H1 (cell line): ENCODE data around the gene KNCN. TPM values are rescaled to one million over a fixed set of nuclear protein-coding genes. Genes with fewer than 3 reads are reported as not detected.

ENCODE experiments used
- CTCF ChIA-PET: fragments of 300-600 bp; sonication (Branson Sonifier 250); formaldehyde crosslinking; loops from one replicate; lab custom pipeline; 2021; ENCODE audit not compliant: partially characterized antibody; lab: Charles Lee
- POLR2A ChIA-PET: fragments of 300-600 bp; sonication (Branson Sonifier 250); formaldehyde crosslinking; loops from one replicate; lab custom pipeline; 2021; ENCODE audit warnings: inconsistent platforms; ENCODE audit not compliant: partially characterized antibody; lab: Charles Lee
- DNase-seq, 2 experiments: peaks; one replicate each; pipeline versions ENCODE4 v3.0.0 to v3.0.0-alpha.2; 2010 to 2022; ENCODE audit warnings: low spot score in 2 of 2, low read depth in 1 of 2, mixed read lengths in 1 of 2
- FAIRE-seq: peaks from 2 replicates; lab custom pipeline; 2011; peaks lifted over from hg19 to GRCh38; lab: Jason Lieb, UNC
- H2AFZ ChIP-seq: 2 replicates; pipeline ENCODE4 v1.8.1; 2012; ENCODE audit warnings: low read length, inconsistent platforms
- H2AK5ac ChIP-seq: 2 replicates; pipeline ENCODE4 v1.6.1; 2013; ENCODE audit warnings: low read depth, low read length
- H2BK120ac ChIP-seq: replicated peaks from 2 replicates; pipeline ENCODE3; 2013; ENCODE audit warnings: low read depth, low read length, inconsistent platforms
- H2BK12ac ChIP-seq: 2 replicates; pipeline ENCODE4 v1.6.1; 2013; ENCODE audit warnings: low read depth, low read length
- H2BK15ac ChIP-seq: 2 replicates; pipeline ENCODE4 v1.6.1; 2013; ENCODE audit warnings: low read length
- H2BK20ac ChIP-seq: 2 replicates; pipeline ENCODE4 v1.6.1; 2013; ENCODE audit warnings: low read length
- H2BK5ac ChIP-seq: 2 replicates; pipeline ENCODE4 v1.6.1; 2013; ENCODE audit warnings: low read depth, low read length
- H3K14ac ChIP-seq: 2 replicates; pipeline ENCODE4 v1.6.1; 2013; ENCODE audit warnings: inconsistent platforms; ENCODE audit not compliant: insufficient read length
- H3K18ac ChIP-seq: 2 replicates; pipeline ENCODE4 v1.6.1; 2013; ENCODE audit warnings: low read length; ENCODE audit errors: extremely low read depth
- H3K23ac ChIP-seq: 2 replicates; pipeline ENCODE4 v1.6.1; 2013; ENCODE audit warnings: inconsistent platforms; ENCODE audit not compliant: insufficient read length
- H3K23me2 ChIP-seq: 2 replicates; pipeline ENCODE4 v1.6.1; 2013; ENCODE audit warnings: low read depth, low read length
- H3K27ac ChIP-seq: 2 replicates; pipeline ENCODE4 v1.6.1; 2011; ENCODE audit warnings: low read depth, low read length, inconsistent platforms
- H3K27me3 ChIP-seq, 4 experiments: replicated peaks in 1 of 4; 1 replicate in 1 of 4; 2 replicates in 3 of 4; pipeline versions ENCODE4 v1.6.1 to v1.8.1; 2011 to 2013; ENCODE audit warnings: low read length in 3 of 4, mild to moderate bottlenecking in 3 of 4, inconsistent platforms in 2 of 4, mixed read lengths in 2 of 4, moderate library complexity in 1 of 4; ENCODE audit not compliant: control insufficient read depth in 3 of 4, insufficient read depth in 3 of 4; ENCODE audit errors: extremely low read depth in 1 of 4
- H3K36me3 ChIP-seq, 4 experiments: 2 replicates each; pipeline versions ENCODE4 v1.6.1 to v1.8.1; 2011 to 2013; ENCODE audit warnings: mild to moderate bottlenecking in 4 of 4, low read length in 3 of 4, moderate library complexity in 2 of 4, control low read depth in 1 of 4, inconsistent platforms in 1 of 4; ENCODE audit not compliant: insufficient read depth in 4 of 4, control insufficient read depth in 2 of 4
- H3K4ac ChIP-seq: replicated peaks from 2 replicates; pipeline ENCODE3; 2013; ENCODE audit warnings: low read length, low read depth, mixed read lengths, inconsistent platforms; ENCODE audit not compliant: insufficient read length
- H3K4me1 ChIP-seq, 4 experiments: replicated peaks in 1 of 4; 1 replicate in 1 of 4; 2 replicates in 3 of 4; pipeline versions ENCODE4 v1.6.1 to v1.8.1; 2011 to 2013; ENCODE audit warnings: low read length in 3 of 4, inconsistent platforms in 2 of 4, mixed read lengths in 1 of 4; ENCODE audit not compliant: insufficient read depth in 4 of 4, control insufficient read depth in 3 of 4
- H3K4me2 ChIP-seq, 2 experiments: 2 replicates each; pipeline versions ENCODE4 v1.6.1 to v1.8.1; 2011 to 2013; ENCODE audit warnings: low read depth in 2 of 2, low read length in 2 of 2, control low read depth in 1 of 2, inconsistent platforms in 1 of 2, mild to moderate bottlenecking in 1 of 2; ENCODE audit not compliant: insufficient read depth in 1 of 2
- H3K4me3 ChIP-seq, 4 experiments: fragments of 200-600, 300-600 bp in 1 of 4; sonication (generic), shearing (Covaris generic), sonication (Bioruptor Twin) in 1 of 4; 2 replicates each; pipeline versions ENCODE4 v1.5.1 to v1.8.1; 2011 to 2016; ENCODE audit warnings: low read length in 4 of 4, low read depth in 3 of 4, control low read depth in 2 of 4, inconsistent platforms in 2 of 4, mild to moderate bottlenecking in 2 of 4, mixed read lengths in 1 of 4, moderate library complexity in 1 of 4; ENCODE audit not compliant: insufficient read depth in 2 of 4; ENCODE audit errors: extremely low read depth in 1 of 4
- H3K56ac ChIP-seq: replicated peaks from 2 replicates; pipeline ENCODE3; 2013; ENCODE audit warnings: low read depth, mild to moderate bottlenecking, mixed read lengths, low read length, inconsistent platforms; ENCODE audit not compliant: insufficient read length
- H3K79me1 ChIP-seq: 2 replicates; pipeline ENCODE4 v1.6.1; 2013; ENCODE audit warnings: low read depth, low read length, control low read depth
- H3K79me2 ChIP-seq, 2 experiments: 2 replicates each; pipeline versions ENCODE4 v1.6.1 to v1.8.1; 2012 to 2013; ENCODE audit warnings: low read length in 2 of 2, mild to moderate bottlenecking in 2 of 2, inconsistent platforms in 1 of 2; ENCODE audit not compliant: insufficient read depth in 2 of 2, control insufficient read depth in 1 of 2
- H3K9ac ChIP-seq, 4 experiments: replicated peaks in 1 of 4; 1 replicate in 1 of 4; 2 replicates in 3 of 4; pipeline versions ENCODE4 v1.6.1 to v1.8.1; 2011 to 2013; ENCODE audit warnings: low read depth in 3 of 4, low read length in 3 of 4, control low read depth in 2 of 4, mild to moderate bottlenecking in 2 of 4, moderate library complexity in 2 of 4, inconsistent platforms in 1 of 4; ENCODE audit errors: extremely low read depth in 1 of 4
- H3K9me3 ChIP-seq, 2 experiments: 2 replicates each; pipeline versions ENCODE4 v1.6.1 to v1.8.1; 2012 to 2013; ENCODE audit warnings: mild to moderate bottlenecking in 2 of 2, moderate library complexity in 2 of 2, control low read depth in 1 of 2, inconsistent platforms in 1 of 2, low read depth in 1 of 2, low read length in 1 of 2, mixed read lengths in 1 of 2; ENCODE audit not compliant: insufficient read depth in 2 of 2
- H4K20me1 ChIP-seq, 2 experiments: replicated peaks in 1 of 2; 2 replicates each; pipeline versions ENCODE3 to v1.8.1; 2011 to 2013; ENCODE audit warnings: inconsistent platforms in 2 of 2, low read length in 2 of 2, mild to moderate bottlenecking in 1 of 2; ENCODE audit not compliant: insufficient read depth in 2 of 2, control insufficient read depth in 1 of 2
- H4K5ac ChIP-seq: 2 replicates; pipeline ENCODE4 v1.6.1; 2013; ENCODE audit warnings: low read length, low read depth, mixed read lengths, inconsistent platforms; ENCODE audit not compliant: insufficient read length
- H4K8ac ChIP-seq: 2 replicates; pipeline ENCODE4 v1.8.0; 2013; ENCODE audit warnings: mild to moderate bottlenecking, moderate library complexity, low read length, inconsistent platforms; ENCODE audit not compliant: insufficient read depth; ENCODE audit errors: extremely low read depth
- H4K91ac ChIP-seq: replicated peaks from 2 replicates; pipeline ENCODE3; 2013; ENCODE audit warnings: low read length, mixed read lengths, inconsistent platforms; ENCODE audit not compliant: insufficient read length
- CTCF ChIP-seq, 3 experiments: IDR thresholded peaks; 1 replicate in 2 of 3; 2 replicates in 1 of 3; pipeline versions ENCODE4 v1.5.1 to v1.6.1; 2011; ENCODE audit warnings: low read length in 3 of 3, mild to moderate bottlenecking in 3 of 3, inconsistent platforms in 2 of 3, low read depth in 1 of 3, moderate library complexity in 1 of 3; ENCODE audit not compliant: insufficient read depth in 1 of 3; ENCODE audit errors: control extremely low read depth in 1 of 3
- RAD21 ChIP-seq, 2 experiments: IDR thresholded peaks in 1 of 2; conservative IDR thresholded peaks in 1 of 2; 2 replicates each; pipeline ENCODE4 v1.6.1; 2011; ENCODE audit warnings: low read depth in 2 of 2, low read length in 2 of 2, improper control_type of control experiment in 1 of 2, inconsistent platforms in 1 of 2, mild to moderate bottlenecking in 1 of 2, moderate library complexity in 1 of 2
- SIN3A ChIP-seq, 2 experiments: IDR thresholded peaks in 1 of 2; conservative IDR thresholded peaks in 1 of 2; 2 replicates each; pipeline ENCODE4 v1.6.1; 2011 to 2012; ENCODE audit warnings: low read length in 2 of 2, improper control_type of control experiment in 1 of 2, low read depth in 1 of 2, mild to moderate bottlenecking in 1 of 2
- TBP ChIP-seq: IDR thresholded peaks from 2 replicates; pipeline ENCODE4 v1.6.1; 2011; ENCODE audit warnings: low read depth, low read length, improper control_type of control experiment
- TEAD4 ChIP-seq: IDR thresholded peaks from 2 replicates; pipeline ENCODE4 v1.6.1; 2012; ENCODE audit warnings: low read depth, low read length, inconsistent platforms, mixed read lengths
- WGBS, 2 experiments: shearing (Covaris generic) in 1 of 2; methylation state at CpG; one replicate each; pipeline versions ENCODE4 v1.1.6 to v1.1.7; 2013 to 2015; ENCODE audit warnings: low lambda C conversion rate in 2 of 2, mixed read lengths in 2 of 2, inconsistent platforms in 1 of 2, low coverage in 1 of 2, missing lambda C conversion rate in 1 of 2; ENCODE audit not compliant: insufficient replicate concordance in 2 of 2, insufficient coverage in 1 of 2, insufficient read length in 1 of 2; ENCODE audit errors: extremely low coverage in 1 of 2, missing lambda C conversion rate in 1 of 2; 5-methylcytosine and 5-hydroxymethylcytosine counted together
- polyA plus RNA-seq, 7 experiments: library from polyadenylated mRNA; depleted of rRNA in 3 of 7; stranded (reverse) in 5 of 7; unstranded in 2 of 7; fragments of >200 nt in 5 of 7; fragments of 200-250 nt in 2 of 7; gene quantifications; 1 replicate in 5 of 7; 2 replicates in 1 of 7; 4 replicates in 1 of 7; pipeline versions ENCODE4 v1.2.1 to v1.2.3, GENCODE V29; 2011 to 2013; ENCODE audit warnings: missing spikeins in 2 of 7, mixed read lengths in 2 of 7
- total RNA-seq: library from RNA; stranded (reverse); fragmentation: NEBNext Ultra II Directional; extraction: Animal tissue kit (Norgen Biotek cat#: 25700); gene quantifications from 2 replicates; pipeline ENCODE4 v1.2.1, GENCODE V29; 2021
- TF ChIP-seq, protein P1 (sequence below): IDR thresholded peaks from 2 replicates; pipeline ENCODE4 v1.6.1; 2011; ENCODE audit warnings: low read length, improper control_type of control experiment

The KNCN gene
- total and polyA plus RNA-seq, 2 of the 8 experiments (the other 6 are each of a cell fraction or from before 2014, with no cell fraction given), result not detected

DNA sequence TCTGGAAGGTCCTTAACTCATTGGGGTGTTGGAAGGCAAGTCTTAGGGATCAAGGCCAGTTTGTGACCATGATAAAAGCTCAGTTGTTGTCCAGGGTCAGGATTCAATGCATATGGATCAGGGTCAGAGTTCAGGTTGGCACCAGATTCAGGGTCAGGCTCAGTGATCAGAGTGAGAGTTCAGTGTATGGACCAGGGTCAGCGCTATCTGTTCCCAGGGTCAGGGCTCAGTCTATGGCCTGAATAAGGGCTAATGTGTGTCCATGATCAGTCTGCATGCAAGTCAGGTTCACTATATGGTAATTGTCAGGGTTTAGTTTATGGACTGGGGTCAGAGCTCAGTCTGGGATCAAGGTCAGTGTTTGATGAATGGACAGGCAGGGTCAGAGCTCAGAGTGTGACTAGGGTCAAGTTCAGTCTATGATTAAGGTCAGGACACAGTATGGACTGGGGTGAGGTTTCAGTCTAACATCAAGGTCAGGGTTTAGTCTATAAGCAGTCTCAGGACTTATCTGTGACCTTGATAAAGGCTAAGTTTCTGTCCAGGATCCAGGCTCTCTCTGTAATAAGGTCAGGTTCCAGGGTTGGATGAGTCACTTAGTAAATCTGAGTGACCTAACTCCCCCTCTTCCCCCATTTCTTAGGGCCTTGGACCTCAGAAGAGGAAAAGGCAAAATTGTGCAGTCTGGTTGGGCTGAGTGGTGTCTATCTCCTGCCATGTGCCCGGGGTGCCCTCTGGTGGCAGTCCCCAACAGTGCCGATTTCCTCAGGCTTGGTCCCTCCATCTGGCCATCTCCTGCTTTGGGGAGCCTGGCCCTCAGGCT lies 23.8 kb downstream of the KNCN start:
- Histone ChIP-seq H2BK20ac (no peak overlapping the region), H3K79me1 (no peaks in the 10 kb centered on the region), H2AFZ (no peak overlapping the region), H2BK15ac (no peak overlapping the region), H3K27ac (no peak overlapping the region), H3K23me2 (0 out of 2 replicates have a peak, but pooled peaks cover 1% of the 10 kb centered on the region), H3K4me2 (no peak overlapping the region; a peak in 1 of 4 replicates), H3K56ac (no peak overlapping the region), H2BK120ac (no peak overlapping the region), H4K5ac (no peak overlapping the region), H3K14ac (no peak overlapping the region), H3K4me1 (peaks cover 8 to 31% (median 18%) of the 10 kb centered on the region in 4 experiments), H2AK5ac (no peak overlapping the region), H3K18ac (no peak overlapping the region), H4K8ac (no peak overlapping the region), H2BK12ac (no peak overlapping the region; the same call in 1 of the 2 replicates), H3K4ac (no peak overlapping the region), H3K79me2 (no peaks in the 10 kb centered on the region), H3K23ac (no peak overlapping the region), H3K9me3 (no peaks in the 10 kb centered on the region), H3K9ac (no peak overlapping the region), H2BK5ac (no peak overlapping the region), H3K36me3 (no peaks in the 10 kb centered on the region), H3K4me3 (no peak overlapping the region), H4K91ac (no peak overlapping the region), H4K20me1 (peaks cover 2 to 3% of the 10 kb centered on the region in 2 experiments), H3K27me3 (peaks cover 22 to 88% (median 72%) of the 10 kb centered on the region in 4 experiments)
- 28% methylated on average over 3 of the region's 3 CpGs; no CpG with 5 or more reads in 1 of the 2 experiments for WGBS, 2 experiments
- CTCF ChIA-PET, result interaction anchor here (0.7 to 25.0 kb wide), 33 partner anchors 8 to 669 kb away, joined by 3 to 1068 read pairs (median 5); partner anchors contain the start of genes DMBX1, KNCN, MKNK1 and MOB3C
- FAIRE-seq, result peak; percentile 78
- POLR2A ChIA-PET, result interaction anchor here (0.7 to 2.6 kb wide), 8 partner anchors 40 to 149 kb away, joined by 3 to 20 read pairs (median 4); no protein-coding TSS in a partner anchor
- peak; percentile 47 to 96 for DNase-seq
- TF ChIP-seq RAD21 (IDR thresholded peaks at IDR 0.05 in 1 of 2, conservative IDR thresholded peaks at IDR 0.05 in 1 of 2; ENCODE audit: low read depth in 2 of 2, low read length in 2 of 2) (peak; percentile 98 to 100), TEAD4 (no peak), SIN3A (conservative IDR thresholded peaks at IDR 0.05 in 1 of 2, IDR thresholded peaks at IDR 0.05 in 1 of 2; ENCODE audit: low read depth in 1 of 2, low read length in 2 of 2) (peak in 1 of 2 experiments; percentile 61; a peak in 1 of 4 replicates), TBP (0 out of 2 replicates have a peak, but pooled peaks have one; percentile 21), CTCF (IDR thresholded peaks at IDR 0.05; ENCODE audit: control extremely low read depth in 1 of 3, insufficient read depth in 1 of 3, low read depth in 1 of 3, low read length in 3 of 3) (peak in 2 of 3 experiments; percentile 97 to 99; a peak in 3 of 4 replicates)
- TF ChIP-seq, protein P1, sequence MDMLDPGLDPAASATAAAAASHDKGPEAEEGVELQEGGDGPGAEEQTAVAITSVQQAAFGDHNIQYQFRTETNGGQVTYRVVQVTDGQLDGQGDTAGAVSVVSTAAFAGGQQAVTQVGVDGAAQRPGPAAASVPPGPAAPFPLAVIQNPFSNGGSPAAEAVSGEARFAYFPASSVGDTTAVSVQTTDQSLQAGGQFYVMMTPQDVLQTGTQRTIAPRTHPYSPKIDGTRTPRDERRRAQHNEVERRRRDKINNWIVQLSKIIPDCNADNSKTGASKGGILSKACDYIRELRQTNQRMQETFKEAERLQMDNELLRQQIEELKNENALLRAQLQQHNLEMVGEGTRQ, result no peak
